Parathyroid adenoma (tissue), 2 donors: ENCODE data around the gene NFATC3.

ENCODE experiments used
- H2AFZ ChIP-seq: fragments of 300-600 bp; sonication (generic); one replicate; pipeline ENCODE4 v1.7.0; 2017; ENCODE audit warnings: antibody characterized with exemption, mild to moderate bottlenecking
- H3K27ac ChIP-seq: fragments of 300-600 bp; sonication (generic); one replicate; pipeline ENCODE4 v1.7.0; 2017
- H3K27me3 ChIP-seq: fragments of 300-600 bp; sonication (generic); one replicate; pipeline ENCODE4 v1.7.0; 2017; ENCODE audit warnings: low read length; ENCODE audit not compliant: control insufficient read depth, insufficient read depth
- H3K36me3 ChIP-seq: fragments of 300-600 bp; sonication (generic); one replicate; pipeline ENCODE4 v1.7.0; 2017; ENCODE audit warnings: low read length; ENCODE audit not compliant: control insufficient read depth, insufficient read depth
- H3K4me1 ChIP-seq: fragments of 300-600 bp; sonication (generic); one replicate; pipeline ENCODE4 v1.7.0; 2017; ENCODE audit warnings: control low read depth
- H3K4me2 ChIP-seq: fragments of 300-600 bp; sonication (generic); one replicate; pipeline ENCODE4 v1.7.0; 2017; ENCODE audit warnings: low read length
- H3K4me3 ChIP-seq: fragments of 300-600 bp; sonication (generic); one replicate; pipeline ENCODE4 v1.7.0; 2017; ENCODE audit warnings: low read depth, low read length
- H3K79me2 ChIP-seq: fragments of 300-600 bp; sonication (generic); one replicate; pipeline ENCODE4 v1.7.0; 2017; ENCODE audit warnings: control low read depth
- H3K9ac ChIP-seq: fragments of 300-600 bp; sonication (generic); one replicate; pipeline ENCODE4 v1.7.0; 2017; ENCODE audit warnings: mild to moderate bottlenecking
- H3K9me3 ChIP-seq: fragments of 300-600 bp; sonication (generic); one replicate; pipeline ENCODE4 v1.7.0; 2017; ENCODE audit warnings: low read length; ENCODE audit not compliant: control insufficient read depth
- CTCF ChIP-seq: fragments of 300-600 bp; sonication (generic); IDR thresholded peaks from one replicate; pipeline ENCODE4 v1.7.0; 2017; ENCODE audit warnings: antibody characterized with exemption, mild to moderate bottlenecking
- donor health status: primary hyperparathyroidism.

NFATC3 gene

GRCh38 chr16:68046106-68046505 is 39.1 kb upstream of the NFATC3 start:
- no peaks in the 10 kb centered on the region for H3K36me3 ChIP-seq
- no peak overlapping the region for H3K27ac ChIP-seq
- no peaks in the 10 kb centered on the region for H3K27me3 ChIP-seq
- H3K79me2 ChIP-seq: no peaks in the 10 kb centered on the region
- H3K4me3 ChIP-seq: no peak overlapping the region
- no peak overlapping the region for H3K4me2 ChIP-seq
- H3K9ac ChIP-seq: no peak overlapping the region
- H3K9me3 ChIP-seq: no peaks in the 10 kb centered on the region
- no peaks in the 10 kb centered on the region for H3K4me1 ChIP-seq
- no peak overlapping the region for H2AFZ ChIP-seq
- no peak for TF ChIP-seq CTCF

DNA sequence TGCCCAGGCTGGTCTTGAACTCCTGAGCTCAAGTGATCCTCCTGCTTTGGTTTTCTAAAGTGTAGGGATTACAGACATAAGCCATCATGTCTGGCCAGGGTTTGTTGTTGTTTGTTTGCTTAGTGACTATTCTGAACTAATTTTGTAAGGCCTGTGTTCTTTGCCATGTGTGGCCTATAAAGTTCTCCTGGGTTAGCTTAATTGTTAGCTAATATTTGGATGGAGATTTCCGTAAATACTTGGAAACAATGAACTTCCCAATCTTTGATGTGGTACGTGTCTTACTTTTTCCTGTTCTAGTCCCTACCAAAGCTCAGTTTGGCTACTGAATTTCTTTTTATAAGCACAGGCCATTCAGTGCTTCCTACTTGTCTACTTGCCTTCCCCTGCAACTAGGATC is 37.2 kb upstream of the NFATC3 start:
- Histone ChIP-seq H3K9ac (no peak overlapping the region), H3K27me3 (no peaks in the 10 kb centered on the region), H3K36me3 (no peaks in the 10 kb centered on the region), H2AFZ (no peak overlapping the region), H3K4me3 (no peak overlapping the region), H3K4me2 (no peak overlapping the region), H3K9me3 (no peaks in the 10 kb centered on the region), H3K79me2 (no peaks in the 10 kb centered on the region), H3K4me1 (no peaks in the 10 kb centered on the region), H3K27ac (no peak overlapping the region)
- TF ChIP-seq CTCF: no peak

DNA sequence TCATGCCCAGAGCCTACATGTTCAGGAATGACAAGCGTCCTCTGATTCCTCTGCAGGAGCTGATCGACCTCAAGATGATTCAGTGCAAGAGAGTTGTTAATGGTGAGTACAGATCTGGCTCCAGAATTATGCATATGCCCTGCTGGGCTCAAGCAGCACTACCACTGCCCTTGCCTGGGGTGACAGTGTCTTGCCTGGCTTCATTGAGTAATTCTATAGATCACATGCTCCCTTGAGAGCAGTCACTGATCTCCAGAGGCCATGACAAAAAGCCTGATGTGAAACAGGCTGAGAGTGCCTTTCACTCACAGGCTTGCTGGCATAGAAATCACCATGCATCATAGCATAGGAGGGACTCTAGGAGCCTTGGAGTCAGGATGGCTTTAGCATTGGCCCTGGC is 35.7 kb upstream of the NFATC3 start:
- no peak overlapping the region for H2AFZ ChIP-seq
- H3K4me2 ChIP-seq: no peak overlapping the region
- H3K4me1 ChIP-seq: no peaks in the 10 kb centered on the region
- no peaks in the 10 kb centered on the region for H3K27me3 ChIP-seq
- H3K79me2 ChIP-seq: no peaks in the 10 kb centered on the region
- no peak for TF ChIP-seq CTCF
- H3K4me3 ChIP-seq: no peak overlapping the region
- H3K9ac ChIP-seq: no peak overlapping the region
- no peaks in the 10 kb centered on the region for H3K36me3 ChIP-seq
- no peaks in the 10 kb centered on the region for H3K9me3 ChIP-seq
- H3K27ac ChIP-seq: no peak overlapping the region

- TF ChIP-seq CTCF: no peak
- H3K4me1 ChIP-seq: no peaks in the 10 kb centered on the region
- no peak overlapping the region for H3K9ac ChIP-seq
- no peak overlapping the region for H3K4me3 ChIP-seq
- no peaks in the 10 kb centered on the region for H3K79me2 ChIP-seq
- H3K36me3 ChIP-seq: no peaks in the 10 kb centered on the region
- H3K9me3 ChIP-seq: no peaks in the 10 kb centered on the region
- no peak overlapping the region for H3K4me2 ChIP-seq
- no peak overlapping the region for H2AFZ ChIP-seq
- H3K27ac ChIP-seq: no peak overlapping the region
- H3K27me3 ChIP-seq: no peaks in the 10 kb centered on the region
Measured at GRCh38 chr16:68055395-68055794, 29.8 kb upstream of the NFATC3 start.

GRCh38 chr16:68059804-68060203 is 25.4 kb upstream of the NFATC3 start:
- Histone ChIP-seq H3K4me2 (no peak overlapping the region), H3K9ac (no peak overlapping the region), H3K27ac (no peak overlapping the region), H3K4me1 (peaks cover 10% of the 10 kb centered on the region), H3K79me2 (no peaks in the 10 kb centered on the region), H3K27me3 (no peaks in the 10 kb centered on the region), H3K36me3 (no peaks in the 10 kb centered on the region), H2AFZ (no peak overlapping the region), H3K9me3 (no peaks in the 10 kb centered on the region), H3K4me3 (no peak overlapping the region)
- TF ChIP-seq CTCF: no peak
